Caco-2 (cell line): Measurements from ENCODE around the gene SLC17A5. TPM values are rescaled to one million over a fixed set of nuclear protein-coding genes. Genes with fewer than 3 reads are reported as not detected.
A peak's percentile ranks its signal among the peaks of the same experiment; 100 is the strongest.
"Not testable (repeated sequence)": the region's sequence is repeated elsewhere in the genome, so short reads cannot be mapped to it uniquely, and the experiment has no call there.

Experiments
- BruUV-seq: library from RNA; stranded (reverse); fragments of 400-500 nt; replicated peaks from 2 replicates; lab custom pipeline; 2021; lab: Mats Ljungman, UMichigan
- CTCF ChIA-PET: fragments of 300-600 bp; sonication (Branson Sonifier 250); formaldehyde crosslinking; loops from one replicate; lab custom pipeline; 2022; ENCODE audit warnings: antibody characterized with exemption; lab: Charles Lee
- POLR2A ChIA-PET: fragments of 300-600 bp; sonication (Branson Sonifier 250); formaldehyde crosslinking; loops from one replicate; lab custom pipeline; 2022; ENCODE audit warnings: antibody characterized with exemption; lab: Charles Lee
- DNase-seq, 2 experiments: peaks; one replicate each; pipeline versions ENCODE4 v3.0.0 to v3.0.0-alpha.2; 2020 to 2022
- H3K27me3 ChIP-seq: replicated peaks from 2 replicates; pipeline ENCODE4 v1.6.0; 2011; ENCODE audit warnings: low read length; ENCODE audit not compliant: control insufficient read depth, insufficient read depth
- H3K36me3 ChIP-seq: 2 replicates; pipeline ENCODE4 v1.5.1; 2011; ENCODE audit warnings: low read length; ENCODE audit not compliant: control insufficient read depth, insufficient read depth
- H3K4me1 ChIP-seq: fragments of 250-450 bp; sonication (Bioruptor Pico); 2 replicates; pipeline ENCODE4 v1.5.1; 2020; ENCODE audit warnings: mild to moderate bottlenecking
- H3K4me3 ChIP-seq: 2 replicates; pipeline ENCODE4 v1.5.1; 2011; ENCODE audit warnings: low read depth, mild to moderate bottlenecking, control low read depth, low read length
- H3K9me3 ChIP-seq: fragments of 250-450 bp; sonication (Bioruptor Pico); 2 replicates; pipeline ENCODE4 v1.5.1; 2020; ENCODE audit warnings: mild to moderate bottlenecking, moderate library complexity
- H3K27ac Mint-ChIP-seq: one replicate; pipeline ENCODE4 v1.8.0; 2022; ENCODE audit warnings: mixed read lengths; ENCODE audit not compliant: unreplicated experiment
- H3K27me3 Mint-ChIP-seq: one replicate; pipeline ENCODE4 v1.8.0; 2022; ENCODE audit warnings: mixed read lengths; ENCODE audit not compliant: insufficient read depth, unreplicated experiment
- H3K36me3 Mint-ChIP-seq: one replicate; pipeline ENCODE4 v1.8.0; 2022; ENCODE audit warnings: mild to moderate bottlenecking, mixed read lengths; ENCODE audit not compliant: insufficient read depth, unreplicated experiment
- H3K4me1 Mint-ChIP-seq: one replicate; pipeline ENCODE4 v1.8.0; 2022; ENCODE audit warnings: low read depth, mixed read lengths; ENCODE audit not compliant: unreplicated experiment
- H3K4me3 Mint-ChIP-seq: one replicate; pipeline ENCODE4 v1.8.0; 2022; ENCODE audit warnings: mild to moderate bottlenecking, moderate library complexity, mixed read lengths; ENCODE audit not compliant: unreplicated experiment
- H3K9me3 Mint-ChIP-seq: one replicate; pipeline ENCODE4 v1.8.0; 2022; ENCODE audit warnings: mixed read lengths; ENCODE audit not compliant: unreplicated experiment
- intact Hi-C: fragments of 100-400 bp; cut with micrococcal nuclease; formaldehyde crosslinking; loops from one replicate; pipeline ENCODE4 v1.10.0; 2022; ENCODE audit not compliant: unreplicated experiment
- total RNA-seq: library from RNA; stranded (reverse); gene quantifications from 2 replicates; pipeline ENCODE4 v1.2.3, GENCODE V29; 2022
- TF ChIP-seq, protein P1 (sequence below), 2 experiments: fragments of 200-600 bp in 1 of 2; IDR thresholded peaks; 1 replicate in 1 of 2; 2 replicates in 1 of 2; pipeline versions ENCODE4 v1.5.1 to v1.8.0; 2011 to 2022; ENCODE audit warnings: antibody characterized with exemption in 1 of 2, control low read depth in 1 of 2, inconsistent platforms in 1 of 2, low read depth in 1 of 2, low read length in 1 of 2, mild to moderate bottlenecking in 1 of 2, moderate library complexity in 1 of 2; ENCODE audit not compliant: insufficient read depth in 1 of 2, severe bottlenecking in 1 of 2, unreplicated experiment in 1 of 2

Gene SLC17A5
- total RNA-seq, 1 experiment from 2014 or later, result 13.0 TPM

DNA sequence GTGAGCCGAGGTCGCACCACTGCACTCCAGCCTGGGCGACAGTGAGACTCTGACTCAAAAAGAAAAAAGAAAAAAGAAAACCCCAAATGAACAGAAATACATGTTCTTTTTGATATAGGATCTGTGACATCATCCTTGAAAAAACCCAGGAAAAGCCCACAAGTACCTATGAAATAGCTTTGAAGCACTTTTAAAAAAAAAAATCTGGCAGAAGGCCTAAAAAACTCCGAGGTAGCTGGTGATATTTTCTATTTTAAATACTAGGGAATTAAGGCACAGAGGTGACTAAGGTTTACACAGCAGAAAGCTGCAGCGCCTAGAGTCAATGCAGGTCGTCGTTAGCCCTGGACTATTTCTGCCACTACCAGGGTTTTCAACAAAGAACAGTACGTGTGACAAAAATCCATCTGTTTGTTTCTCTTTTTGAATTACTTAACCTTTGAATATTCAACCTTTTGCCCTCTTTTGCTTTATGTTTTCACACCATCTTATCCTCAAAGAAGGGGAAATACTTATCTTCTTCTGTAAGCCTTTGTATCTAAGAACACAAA, 93.5 kb downstream of the SLC17A5 start:
- H3K36me3 ChIP-seq, result no peaks in the 10 kb centered on the region
- Mint-ChIP-seq H3K9me3 (no peaks in the 10 kb centered on the region), H3K4me1 (peaks cover 19% of the 10 kb centered on the region), H3K4me3 (peak overlapping the region; percentile 11), H3K27me3 (no peaks in the 10 kb centered on the region), H3K27ac (peak overlapping the region; percentile 64), H3K36me3 (peaks cover 8% of the 10 kb centered on the region)
- ChIA-PET CTCF (no interaction called here), POLR2A (no interaction called here)
- no peaks in the 10 kb centered on the region for H3K9me3 ChIP-seq
- no peak overlapping the region for H3K4me3 ChIP-seq
- intact Hi-C loops, result loop anchor here (1.0 kb wide), 1 partner anchor 39 kb away; the partner anchor contains the start of gene EEF1A1
- BruUV-seq, result no TSS peak
- peak; percentile 42 to 43 for DNase-seq
- TF ChIP-seq, protein P1, sequence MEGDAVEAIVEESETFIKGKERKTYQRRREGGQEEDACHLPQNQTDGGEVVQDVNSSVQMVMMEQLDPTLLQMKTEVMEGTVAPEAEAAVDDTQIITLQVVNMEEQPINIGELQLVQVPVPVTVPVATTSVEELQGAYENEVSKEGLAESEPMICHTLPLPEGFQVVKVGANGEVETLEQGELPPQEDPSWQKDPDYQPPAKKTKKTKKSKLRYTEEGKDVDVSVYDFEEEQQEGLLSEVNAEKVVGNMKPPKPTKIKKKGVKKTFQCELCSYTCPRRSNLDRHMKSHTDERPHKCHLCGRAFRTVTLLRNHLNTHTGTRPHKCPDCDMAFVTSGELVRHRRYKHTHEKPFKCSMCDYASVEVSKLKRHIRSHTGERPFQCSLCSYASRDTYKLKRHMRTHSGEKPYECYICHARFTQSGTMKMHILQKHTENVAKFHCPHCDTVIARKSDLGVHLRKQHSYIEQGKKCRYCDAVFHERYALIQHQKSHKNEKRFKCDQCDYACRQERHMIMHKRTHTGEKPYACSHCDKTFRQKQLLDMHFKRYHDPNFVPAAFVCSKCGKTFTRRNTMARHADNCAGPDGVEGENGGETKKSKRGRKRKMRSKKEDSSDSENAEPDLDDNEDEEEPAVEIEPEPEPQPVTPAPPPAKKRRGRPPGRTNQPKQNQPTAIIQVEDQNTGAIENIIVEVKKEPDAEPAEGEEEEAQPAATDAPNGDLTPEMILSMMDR (IDR thresholded peaks at IDR 0.05; ENCODE audit: insufficient read depth in 1 of 2, low read depth in 1 of 2, low read length in 1 of 2, severe bottlenecking in 1 of 2, unreplicated experiment in 1 of 2), result no peak
- no peaks in the 10 kb centered on the region for H3K27me3 ChIP-seq
- peaks cover 51% of the 10 kb centered on the region for H3K4me1 ChIP-seq

- H3K4me3 Mint-ChIP-seq, intact Hi-C loops, DNase-seq, H3K36me3 ChIP-seq, H3K9me3 Mint-ChIP-seq, POLR2A ChIA-PET, H3K36me3 Mint-ChIP-seq, H3K27me3 Mint-ChIP-seq, BruUV-seq, H3K9me3 ChIP-seq, H3K27me3 ChIP-seq, H3K4me3 ChIP-seq: not testable (repeated sequence)
- peak overlapping the region; percentile 31 for H3K27ac Mint-ChIP-seq
- CTCF ChIA-PET, result interaction anchor here (0.6 kb wide), 1 partner anchor 21 kb away, joined by 3 read pairs; no protein-coding TSS in a partner anchor
- H3K4me1 ChIP-seq, result peaks cover 42% of the 10 kb centered on the region
- H3K4me1 Mint-ChIP-seq, result peaks cover 17% of the 10 kb centered on the region
Observed at GRCh38 chr6:73559399-73559794, 94.4 kb downstream of the SLC17A5 start.

DNA sequence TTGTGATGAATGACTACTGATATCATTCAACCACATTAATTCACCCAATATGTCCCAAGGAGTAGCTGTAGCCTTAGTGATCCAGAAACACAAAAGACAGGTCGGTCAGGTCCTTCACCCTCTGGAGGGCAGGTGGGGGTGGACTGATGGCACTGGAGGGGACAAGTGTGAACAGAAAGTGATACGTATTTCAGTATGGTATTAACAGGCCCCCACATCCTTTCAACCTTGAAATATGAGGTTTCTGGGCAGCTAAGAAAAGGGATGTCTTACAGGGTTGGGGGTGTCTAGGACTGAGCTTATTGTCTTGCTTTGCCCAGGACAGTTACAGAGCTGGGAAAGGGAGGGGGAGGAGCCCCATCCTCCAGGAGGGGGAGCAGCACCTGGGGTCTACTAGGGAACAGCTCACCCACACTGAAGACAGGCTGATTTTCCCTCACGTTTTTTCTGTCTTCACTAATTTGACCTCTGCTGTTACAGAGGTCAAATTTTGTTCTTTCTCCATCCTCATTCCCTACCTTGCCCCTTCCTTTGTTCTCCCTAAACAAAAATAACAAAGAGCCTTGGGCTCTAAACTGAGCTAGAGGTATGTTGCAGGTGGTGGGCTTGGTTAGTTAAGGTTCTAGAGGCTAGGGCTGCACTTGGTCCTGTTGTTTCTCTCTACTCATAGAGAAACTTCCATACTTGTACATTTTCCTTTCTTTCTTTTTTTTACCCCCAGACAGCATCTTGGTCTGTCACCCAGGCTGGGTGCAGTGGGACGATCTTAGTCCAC, 95.0 kb downstream of the SLC17A5 start:
- Mint-ChIP-seq H3K4me3 (no peak overlapping the region), H3K36me3 (peaks cover 2% of the 10 kb centered on the region), H3K27ac (peak overlapping the region; percentile 31), H3K27me3 (no peaks in the 10 kb centered on the region), H3K4me1 (peaks cover 11% of the 10 kb centered on the region), H3K9me3 (no peaks in the 10 kb centered on the region)
- TF ChIP-seq, protein P1 (IDR thresholded peaks at IDR 0.05; ENCODE audit: insufficient read depth in 1 of 2, low read depth in 1 of 2, low read length in 1 of 2, severe bottlenecking in 1 of 2, unreplicated experiment in 1 of 2), result no peak
- no peaks in the 10 kb centered on the region for H3K27me3 ChIP-seq
- no peaks in the 10 kb centered on the region for H3K9me3 ChIP-seq
- DNase-seq, result peak in 1 of 2 experiments; percentile 17
- BruUV-seq, result no TSS peak
- H3K4me3 ChIP-seq, result no peak overlapping the region
- H3K4me1 ChIP-seq, result peaks cover 37% of the 10 kb centered on the region
- POLR2A ChIA-PET, result no interaction called here
- intact Hi-C loops, result no loop called here
- CTCF ChIA-PET, result interaction anchor here (0.6 kb wide), 1 partner anchor 22 kb away, joined by 3 read pairs; no protein-coding TSS in a partner anchor
- no peaks in the 10 kb centered on the region for H3K36me3 ChIP-seq
